Adrenal gland (tissue), 5 donors: ENCODE results near the gene SPRY1.
A peak's percentile ranks its signal among the peaks of the same experiment; 100 is the strongest.

Experiments used
- CTCF ChIP-seq, 6 experiments: fragments of 450-650 bp in 4 of 6; fragments of 200-600 bp in 2 of 6; sonication (generic) in 1 of 6; IDR thresholded peaks; 1 replicate in 5 of 6; 2 replicates in 1 of 6; pipeline versions ENCODE4 v1.5.1 to v1.8.0; 2016 to 2021; ENCODE audit warnings: antibody characterized with exemption in 6 of 6, mild to moderate bottlenecking in 2 of 6, moderate library complexity in 1 of 6
- POLR2A ChIP-seq, 2 donors: fragments of 450-650 bp; IDR thresholded peaks; one replicate each; pipeline ENCODE4 v1.6.1; 2017; ENCODE audit warnings: antibody characterized with exemption in 2 of 2, mild to moderate bottlenecking in 2 of 2, moderate library complexity in 1 of 2
- donor health status: DM: no; HTN: no; CAD: no.

- TF ChIP-seq CTCF (IDR thresholded peaks at IDR 0.05) = no peak
- TF ChIP-seq POLR2A (IDR thresholded peaks at IDR 0.05) = peak in 1 of 2 donors; percentile 16
Observed at GRCh38 chr4:123398853-123399626, 2.4 kb downstream of the SPRY1 start.
